ENCODE measurements around the gene PGLYRP1.

Gene PGLYRP1

DNA sequence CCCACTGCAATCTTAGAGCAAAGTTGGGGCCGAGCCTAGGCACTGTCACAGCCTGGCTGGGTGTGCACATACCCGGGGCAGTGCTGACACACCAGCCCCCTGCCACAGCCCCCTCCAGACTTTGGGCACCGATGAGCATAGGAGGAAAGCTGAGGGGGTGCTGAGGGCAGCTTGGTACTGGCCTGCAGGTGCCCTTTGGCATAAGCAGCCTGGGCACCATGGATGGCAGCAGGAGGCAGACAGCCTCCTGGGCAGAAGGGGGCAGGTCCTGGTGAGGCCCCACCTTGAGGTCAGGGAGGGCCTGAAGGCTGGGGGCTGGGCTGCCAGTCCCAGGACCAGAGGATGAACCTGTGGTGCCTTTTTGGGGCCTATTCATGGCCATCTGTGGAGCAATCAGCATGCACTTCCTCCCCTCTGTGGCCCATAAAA lies 9.8 kb upstream of the PGLYRP1 start:
- DNase-seq (ENCODE audit: low read depth in 3 of 3): no peak

- DNase-seq (ENCODE audit: low read depth in 3 of 3): no peak
Observed at GRCh38 chr19:46031781-46032596, 9.1 kb upstream of the PGLYRP1 start.

- DNase-seq (ENCODE audit: low read depth in 3 of 3): no peak
Observed at GRCh38 chr19:46030812-46031550, 8.1 kb upstream of the PGLYRP1 start.

- DNase-seq (ENCODE audit: low read depth in 3 of 3): no peak
Observed at GRCh38 chr19:46025835-46026234, 3.0 kb upstream of the PGLYRP1 start.

GRCh38 chr19:46023311-46023779 lies 492 bp upstream of the PGLYRP1 start:
- DNase-seq (ENCODE audit: low read depth in 3 of 3): no peak

DNA sequence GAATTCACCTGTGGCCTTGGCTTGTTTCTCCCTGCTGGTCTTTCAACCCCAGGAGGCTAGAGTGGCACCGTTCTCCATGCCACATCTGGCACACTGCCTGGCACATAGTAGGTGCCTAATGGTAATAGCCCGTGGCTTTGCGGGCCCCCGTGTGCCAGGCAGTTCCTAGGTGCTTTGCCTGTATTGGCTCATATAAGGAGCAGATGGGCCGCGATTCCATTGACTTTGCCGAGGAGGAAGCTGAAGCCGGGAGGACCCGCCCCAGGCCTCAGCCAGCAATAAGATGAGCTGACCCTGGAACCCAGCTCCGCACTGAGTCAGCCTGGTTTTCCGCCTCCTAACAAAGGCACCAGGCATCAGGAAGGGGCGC lies 807 bp downstream of the PGLYRP1 start:
- DNase-seq (ENCODE audit: low read depth in 3 of 3): no peak

DNA sequence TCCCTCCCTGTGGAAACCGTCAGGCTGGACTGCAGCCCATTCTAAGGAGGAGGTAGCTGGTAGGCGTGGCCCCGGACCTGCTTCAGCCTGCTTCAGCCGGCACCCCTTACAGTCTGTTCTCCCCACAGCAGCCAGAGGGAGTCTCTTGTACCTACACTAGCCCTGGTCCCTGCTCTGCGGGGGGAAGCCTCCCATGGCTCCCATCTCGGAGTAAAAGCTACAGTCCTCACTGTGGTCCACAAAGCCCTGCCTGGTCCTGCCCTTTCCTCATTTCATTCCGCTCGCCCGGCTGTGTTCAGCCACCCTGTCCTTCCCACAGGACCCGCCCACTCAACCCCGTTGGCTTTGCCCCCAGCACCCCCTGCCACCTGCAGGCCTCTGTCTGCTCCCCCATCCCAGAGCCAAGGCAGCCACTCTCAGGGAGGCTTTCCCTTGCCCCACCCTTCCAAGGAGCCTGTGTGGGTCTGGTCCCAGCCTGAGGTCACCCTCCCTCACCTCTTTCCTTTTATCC lies 1.3 kb downstream of the PGLYRP1 start:
- DNase-seq (ENCODE audit: low read depth in 3 of 3): no peak

DNA sequence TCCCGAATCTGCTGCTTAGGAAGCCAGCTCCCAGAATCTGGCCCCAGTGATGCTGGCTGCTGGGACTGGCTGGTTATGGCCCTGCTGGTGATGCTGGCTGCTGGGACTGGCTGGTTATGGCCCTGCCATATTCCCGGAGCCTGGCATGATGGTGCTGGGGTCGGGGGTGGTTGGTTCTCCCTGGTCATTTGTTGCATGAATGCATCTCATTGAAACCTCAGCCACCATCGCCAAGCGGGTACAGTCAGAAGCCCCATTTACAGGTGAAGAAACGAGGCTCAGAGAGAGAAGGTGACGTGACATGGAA lies 2.1 kb downstream of the PGLYRP1 start:
- no peak for DNase-seq (ENCODE audit: low read depth in 3 of 3)

GRCh38 chr19:46019270-46019669 lies 3.6 kb downstream of the PGLYRP1 start:
- no peak for DNase-seq (ENCODE audit: low read depth in 3 of 3)

- no peak for DNase-seq (ENCODE audit: low read depth in 3 of 3)
Observed at GRCh38 chr19:46018729-46019251, 4.1 kb downstream of the PGLYRP1 start.

- DNase-seq (ENCODE audit: low read depth in 3 of 3): no peak
Observed at GRCh38 chr19:46017874-46018675, 4.8 kb downstream of the PGLYRP1 start.

DNA sequence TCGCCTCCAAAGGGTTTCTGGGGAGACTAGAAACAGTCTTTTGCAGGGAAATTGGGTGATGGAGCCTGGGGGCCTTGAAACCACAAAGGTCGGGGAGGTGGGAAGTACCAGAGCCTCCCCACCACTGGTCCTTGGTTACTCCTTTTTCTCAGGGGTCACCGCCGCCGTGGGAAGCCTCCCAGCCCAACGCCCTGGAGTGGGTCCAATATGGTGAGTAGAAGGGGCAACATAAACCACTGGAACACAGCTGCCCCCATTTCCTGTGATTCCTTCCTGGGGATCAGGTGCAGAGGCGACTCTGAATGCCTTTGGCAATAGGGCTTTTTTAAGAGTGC lies 5.8 kb downstream of the PGLYRP1 start:
- DNase-seq (ENCODE audit: low read depth in 3 of 3): no peak

- peak; percentile 65 to 76 (median 66) for DNase-seq (ENCODE audit: low read depth in 3 of 3)
Observed at GRCh38 chr19:46016426-46017094, 6.3 kb downstream of the PGLYRP1 start.

DNA sequence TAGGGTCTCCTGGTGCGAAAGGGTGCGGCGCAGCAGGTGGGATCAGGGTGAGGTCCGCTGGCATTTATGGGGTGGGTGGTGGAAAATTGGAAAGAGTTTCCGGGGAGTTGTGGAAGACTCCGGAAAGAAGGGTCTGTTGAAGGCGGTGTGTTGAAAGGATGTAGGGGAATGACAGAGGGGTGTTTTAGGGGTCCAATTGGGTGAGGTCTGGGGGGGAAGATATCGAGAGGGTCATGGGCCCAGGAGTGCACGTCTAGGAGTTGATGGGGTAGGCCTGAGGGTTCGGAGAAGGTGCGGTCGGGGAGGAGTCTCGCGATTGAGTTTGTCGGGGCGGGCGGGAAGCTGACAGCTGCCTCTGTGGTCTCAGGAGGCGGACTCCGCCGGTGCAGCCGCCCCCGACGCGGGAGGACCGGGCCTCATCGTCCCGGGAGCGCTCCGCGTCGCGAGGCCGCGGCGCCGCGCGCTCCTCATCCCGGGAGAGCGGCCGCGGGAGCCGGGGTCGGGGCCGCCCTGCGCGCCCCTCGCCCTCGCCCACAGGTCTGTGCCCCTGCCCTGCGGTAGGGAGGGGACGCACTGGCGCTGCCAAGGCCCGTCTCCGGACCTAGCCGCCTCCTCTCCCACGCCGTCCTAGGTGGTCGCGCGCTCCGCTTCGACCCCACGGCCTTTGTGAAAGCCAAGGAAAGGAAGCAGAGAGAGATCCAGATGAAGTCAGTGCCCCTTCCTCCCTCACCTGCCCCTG lies 7.0 kb downstream of the PGLYRP1 start:
- DNase-seq (ENCODE audit: low read depth in 3 of 3): peak in 1 of 3 experiments; percentile 17

DNA sequence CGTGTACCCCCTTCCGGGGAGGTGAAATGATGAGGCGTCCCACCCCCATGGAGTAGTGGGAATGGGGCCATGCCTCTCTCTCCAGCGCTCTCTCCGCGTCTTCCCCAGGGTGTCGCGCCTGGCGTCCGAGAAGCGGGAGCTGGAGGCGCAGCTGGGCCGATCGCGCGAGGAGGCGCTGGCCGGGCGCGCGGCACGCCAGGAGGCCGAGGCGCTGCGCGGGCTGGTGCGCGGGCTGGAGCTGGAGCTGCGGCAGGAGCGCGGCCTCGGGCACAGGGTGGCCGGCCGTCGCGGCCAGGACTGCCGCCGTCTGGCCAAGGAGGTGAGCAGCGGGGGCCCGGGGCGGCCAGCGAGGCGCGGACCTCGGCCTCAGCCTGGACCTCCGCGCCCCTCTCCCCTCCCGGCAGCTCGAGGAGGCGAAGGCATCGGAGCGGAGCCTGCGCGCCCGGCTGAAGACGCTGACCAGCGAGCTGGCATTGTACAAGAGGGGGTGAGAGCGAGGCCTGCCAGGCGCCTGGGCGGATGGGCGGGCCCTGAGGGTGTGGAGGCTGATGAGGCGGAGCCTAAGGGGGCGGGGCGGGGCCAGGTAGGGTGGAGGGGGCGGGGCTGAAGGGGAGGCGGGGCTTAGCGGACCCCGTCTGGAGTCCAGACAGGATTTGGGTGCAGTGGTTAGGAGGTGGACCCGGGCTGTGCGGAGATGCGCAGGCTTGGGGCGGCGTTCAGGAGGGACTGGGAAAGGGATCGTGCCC lies 7.7 kb downstream of the PGLYRP1 start:
- DNase-seq (ENCODE audit: low read depth in 3 of 3): peak; percentile 44 to 48 (median 45)

- no peak for DNase-seq (ENCODE audit: low read depth in 3 of 3)
Observed at GRCh38 chr19:46014534-46014933, 8.3 kb downstream of the PGLYRP1 start.

DNA sequence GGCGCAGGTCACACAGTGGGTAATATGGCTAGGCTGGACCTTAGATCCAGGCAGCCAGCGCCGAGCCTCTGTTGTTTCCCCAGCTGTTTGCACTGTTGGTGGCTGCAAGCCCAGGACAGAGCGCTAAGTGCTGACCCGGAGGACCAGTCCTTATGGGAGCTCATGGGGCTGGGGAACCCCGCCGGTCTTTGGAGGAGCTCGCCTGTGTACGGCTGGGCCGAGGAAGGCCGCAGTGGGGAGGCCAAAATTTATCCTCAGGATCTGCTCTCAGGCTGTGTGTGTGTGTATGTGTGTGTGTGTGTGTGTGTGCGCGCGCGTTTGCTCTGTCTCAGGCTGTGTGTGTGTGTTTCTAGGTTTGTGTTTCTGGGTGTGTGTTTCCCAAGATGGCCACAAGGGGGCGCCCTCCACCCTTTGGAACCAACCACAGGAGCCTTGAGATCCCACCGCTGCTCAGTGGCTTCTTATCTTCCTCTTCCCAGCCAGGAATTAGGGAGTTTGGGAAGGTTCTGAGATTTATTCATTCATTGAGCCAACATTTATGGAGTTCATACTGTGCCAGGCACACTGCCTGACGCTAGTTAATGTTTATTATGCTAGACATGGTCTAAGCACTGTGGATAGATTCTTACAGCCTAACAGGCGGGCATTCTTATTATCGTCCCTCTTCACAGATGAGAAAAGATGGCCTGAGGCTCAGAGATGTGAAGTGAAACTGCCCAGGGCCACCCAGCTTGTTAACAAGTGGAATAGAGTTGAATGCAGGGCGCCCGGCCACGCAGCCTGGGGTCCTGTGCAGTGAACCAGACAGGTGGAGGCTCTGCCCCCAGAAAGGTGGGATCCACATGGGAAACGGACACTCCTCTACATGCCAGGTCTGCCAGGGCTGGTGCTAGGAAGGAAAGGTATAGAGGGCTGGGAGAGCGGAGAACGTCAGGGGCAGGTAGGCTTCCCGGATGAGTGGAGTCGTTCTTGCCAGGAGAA lies 13.0 kb downstream of the PGLYRP1 start:
- peak; percentile 34 to 43 (median 35) for DNase-seq (ENCODE audit: low read depth in 3 of 3)

- no peak for DNase-seq (ENCODE audit: low read depth in 3 of 3)
Observed at GRCh38 chr19:46006411-46006810, 16.4 kb downstream of the PGLYRP1 start.
